Parathyroid adenoma (tissue), 2 donors: ENCODE data around the gene BAZ2B.

Experiments used
- H2AFZ ChIP-seq: fragments of 300-600 bp; sonication (generic); one replicate; pipeline ENCODE4 v1.7.0; 2017; ENCODE audit warnings: antibody characterized with exemption, mild to moderate bottlenecking
- H3K27ac ChIP-seq: fragments of 300-600 bp; sonication (generic); one replicate; pipeline ENCODE4 v1.7.0; 2017
- H3K27me3 ChIP-seq: fragments of 300-600 bp; sonication (generic); one replicate; pipeline ENCODE4 v1.7.0; 2017; ENCODE audit warnings: low read length; ENCODE audit not compliant: control insufficient read depth, insufficient read depth
- H3K36me3 ChIP-seq: fragments of 300-600 bp; sonication (generic); one replicate; pipeline ENCODE4 v1.7.0; 2017; ENCODE audit warnings: low read length; ENCODE audit not compliant: control insufficient read depth, insufficient read depth
- H3K4me1 ChIP-seq: fragments of 300-600 bp; sonication (generic); one replicate; pipeline ENCODE4 v1.7.0; 2017; ENCODE audit warnings: control low read depth
- H3K4me2 ChIP-seq: fragments of 300-600 bp; sonication (generic); one replicate; pipeline ENCODE4 v1.7.0; 2017; ENCODE audit warnings: low read length
- H3K4me3 ChIP-seq: fragments of 300-600 bp; sonication (generic); one replicate; pipeline ENCODE4 v1.7.0; 2017; ENCODE audit warnings: low read depth, low read length
- H3K79me2 ChIP-seq: fragments of 300-600 bp; sonication (generic); one replicate; pipeline ENCODE4 v1.7.0; 2017; ENCODE audit warnings: control low read depth
- H3K9ac ChIP-seq: fragments of 300-600 bp; sonication (generic); one replicate; pipeline ENCODE4 v1.7.0; 2017; ENCODE audit warnings: mild to moderate bottlenecking
- H3K9me3 ChIP-seq: fragments of 300-600 bp; sonication (generic); one replicate; pipeline ENCODE4 v1.7.0; 2017; ENCODE audit warnings: low read length; ENCODE audit not compliant: control insufficient read depth
- CTCF ChIP-seq: fragments of 300-600 bp; sonication (generic); IDR thresholded peaks from one replicate; pipeline ENCODE4 v1.7.0; 2017; ENCODE audit warnings: antibody characterized with exemption, mild to moderate bottlenecking
- donor health status: primary hyperparathyroidism.

BAZ2B gene

GRCh38 chr2:159651884-159652283 is 35.5 kb upstream of the BAZ2B start:
- H3K79me2 ChIP-seq: no peaks in the 10 kb centered on the region
- no peaks in the 10 kb centered on the region for H3K27me3 ChIP-seq
- H3K4me3 ChIP-seq: no peak overlapping the region
- H3K9ac ChIP-seq: no peak overlapping the region
- H3K4me2 ChIP-seq: no peak overlapping the region
- no peaks in the 10 kb centered on the region for H3K36me3 ChIP-seq
- H3K9me3 ChIP-seq: no peaks in the 10 kb centered on the region
- TF ChIP-seq CTCF: no peak
- H3K27ac ChIP-seq: no peak overlapping the region
- H2AFZ ChIP-seq: no peak overlapping the region
- H3K4me1 ChIP-seq: no peaks in the 10 kb centered on the region

- Histone ChIP-seq H3K4me2 (no peak overlapping the region), H3K36me3 (no peaks in the 10 kb centered on the region), H3K79me2 (no peaks in the 10 kb centered on the region), H3K4me3 (no peak overlapping the region), H3K4me1 (no peaks in the 10 kb centered on the region), H3K9me3 (no peaks in the 10 kb centered on the region), H3K9ac (no peak overlapping the region), H3K27ac (no peak overlapping the region), H3K27me3 (no peaks in the 10 kb centered on the region), H2AFZ (no peak overlapping the region)
- TF ChIP-seq CTCF: no peak
Measured at GRCh38 chr2:159650574-159650973, 34.2 kb upstream of the BAZ2B start.

GRCh38 chr2:159648643-159649042 is 32.3 kb upstream of the BAZ2B start:
- H3K9me3 ChIP-seq: no peaks in the 10 kb centered on the region
- no peaks in the 10 kb centered on the region for H3K36me3 ChIP-seq
- H3K79me2 ChIP-seq: no peaks in the 10 kb centered on the region
- H3K27ac ChIP-seq: no peak overlapping the region
- H2AFZ ChIP-seq: no peak overlapping the region
- no peak for TF ChIP-seq CTCF
- no peak overlapping the region for H3K4me3 ChIP-seq
- no peak overlapping the region for H3K9ac ChIP-seq
- H3K4me2 ChIP-seq: no peak overlapping the region
- no peaks in the 10 kb centered on the region for H3K27me3 ChIP-seq
- no peaks in the 10 kb centered on the region for H3K4me1 ChIP-seq

GRCh38 chr2:159647667-159648066 is 31.3 kb upstream of the BAZ2B start:
- Histone ChIP-seq H3K9ac (no peak overlapping the region), H2AFZ (no peak overlapping the region), H3K27me3 (no peaks in the 10 kb centered on the region), H3K4me2 (no peak overlapping the region), H3K36me3 (no peaks in the 10 kb centered on the region), H3K79me2 (no peaks in the 10 kb centered on the region), H3K4me3 (no peak overlapping the region), H3K9me3 (no peaks in the 10 kb centered on the region), H3K27ac (no peak overlapping the region), H3K4me1 (no peaks in the 10 kb centered on the region)
- no peak for TF ChIP-seq CTCF

- no peak overlapping the region for H3K27ac ChIP-seq
- H3K9me3 ChIP-seq: no peaks in the 10 kb centered on the region
- H3K4me2 ChIP-seq: no peak overlapping the region
- no peak for TF ChIP-seq CTCF
- no peaks in the 10 kb centered on the region for H3K4me1 ChIP-seq
- H3K36me3 ChIP-seq: no peaks in the 10 kb centered on the region
- H3K9ac ChIP-seq: no peak overlapping the region
- H3K79me2 ChIP-seq: no peaks in the 10 kb centered on the region
- H3K27me3 ChIP-seq: no peaks in the 10 kb centered on the region
- no peak overlapping the region for H3K4me3 ChIP-seq
- no peak overlapping the region for H2AFZ ChIP-seq
Measured at GRCh38 chr2:159640176-159640575, 23.8 kb upstream of the BAZ2B start.
